ENCODE measurements around the gene GPR6.

DNA sequence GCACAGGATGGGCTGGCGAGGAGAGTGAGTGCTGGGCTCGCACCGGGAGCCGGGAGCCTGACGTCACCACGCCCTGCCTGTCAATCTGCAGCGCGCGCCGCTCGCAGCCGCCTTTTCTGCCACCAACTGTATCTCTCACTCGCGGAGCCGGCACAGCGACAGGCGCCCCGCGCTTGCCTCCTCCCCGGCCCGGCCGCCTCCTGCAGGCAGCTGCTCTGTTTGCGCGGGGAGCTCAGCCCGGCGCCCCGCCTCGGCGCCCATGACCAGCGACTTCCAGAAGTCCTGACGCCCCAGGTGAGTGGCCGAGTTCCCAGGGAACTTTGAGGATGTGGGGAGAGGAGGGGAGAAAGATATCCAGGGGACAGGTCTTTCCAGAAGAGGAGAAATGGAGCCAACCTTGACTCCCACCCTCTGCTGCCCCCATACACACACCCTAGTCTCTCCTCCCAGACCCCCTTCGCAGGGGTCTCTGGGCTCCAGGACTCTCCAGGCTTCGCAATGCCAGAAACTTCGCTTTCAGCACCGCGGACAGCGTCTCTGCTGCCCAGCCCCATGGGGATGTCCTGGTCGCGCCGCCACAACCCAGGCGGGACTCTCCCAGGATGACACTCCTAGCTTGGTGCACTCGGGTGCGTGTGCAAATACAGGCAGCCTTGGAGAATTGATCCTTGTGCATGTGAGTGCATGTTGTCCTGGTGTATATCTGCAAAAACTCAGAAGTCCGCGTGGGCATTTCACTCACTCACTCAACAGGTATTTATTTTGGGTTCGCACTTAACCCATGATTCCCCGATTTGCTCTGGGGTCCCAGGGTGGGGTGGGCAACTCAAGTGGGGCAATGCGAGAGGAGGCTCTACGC is at the start of gene GPR6:
- TF ChIP-seq, protein P1, sequence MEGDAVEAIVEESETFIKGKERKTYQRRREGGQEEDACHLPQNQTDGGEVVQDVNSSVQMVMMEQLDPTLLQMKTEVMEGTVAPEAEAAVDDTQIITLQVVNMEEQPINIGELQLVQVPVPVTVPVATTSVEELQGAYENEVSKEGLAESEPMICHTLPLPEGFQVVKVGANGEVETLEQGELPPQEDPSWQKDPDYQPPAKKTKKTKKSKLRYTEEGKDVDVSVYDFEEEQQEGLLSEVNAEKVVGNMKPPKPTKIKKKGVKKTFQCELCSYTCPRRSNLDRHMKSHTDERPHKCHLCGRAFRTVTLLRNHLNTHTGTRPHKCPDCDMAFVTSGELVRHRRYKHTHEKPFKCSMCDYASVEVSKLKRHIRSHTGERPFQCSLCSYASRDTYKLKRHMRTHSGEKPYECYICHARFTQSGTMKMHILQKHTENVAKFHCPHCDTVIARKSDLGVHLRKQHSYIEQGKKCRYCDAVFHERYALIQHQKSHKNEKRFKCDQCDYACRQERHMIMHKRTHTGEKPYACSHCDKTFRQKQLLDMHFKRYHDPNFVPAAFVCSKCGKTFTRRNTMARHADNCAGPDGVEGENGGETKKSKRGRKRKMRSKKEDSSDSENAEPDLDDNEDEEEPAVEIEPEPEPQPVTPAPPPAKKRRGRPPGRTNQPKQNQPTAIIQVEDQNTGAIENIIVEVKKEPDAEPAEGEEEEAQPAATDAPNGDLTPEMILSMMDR (IDR thresholded peaks at IDR 0.05) = no peak
- TF ChIP-seq POLR2A (IDR thresholded peaks at IDR 0.05) = no peak

Measured in body of pancreas (tissue), 4 donors.